K562 (cell line): ENCODE measurements around the gene BOLA3. TPM values are rescaled to one million over a fixed set of nuclear protein-coding genes. Genes with fewer than 3 reads are reported as not detected.
A peak's percentile ranks its signal among the peaks of the same experiment; 100 is the strongest.

Source experiments
- BACH1 ChIP-seq: fragments of 200-800 bp; sonication (Bioruptor generic); IDR thresholded peaks from 2 replicates; pipeline ENCODE4 v1.6.1; 2016; ENCODE audit warnings: missing genetic modification characterization, missing compliant biosample characterization
- CEBPB ChIP-seq: fragments of 450-650 bp; IDR thresholded peaks from 2 replicates; pipeline ENCODE4 v1.6.1; 2016; ENCODE audit warnings: missing genetic modification characterization, missing compliant biosample characterization
- CREB5 ChIP-seq: fragments of 250-450 bp; sonication (Bioruptor Pico); IDR thresholded peaks from 2 replicates; pipeline ENCODE4 v1.5.0; 2020; ENCODE audit warnings: mild to moderate bottlenecking
- ETV6 ChIP-seq, 3 experiments: fragments of 150-350 bp in 1 of 3; sonication (generic) in 1 of 3; formaldehyde crosslinking in 1 of 3; IDR thresholded peaks; 2 replicates each; pipeline versions ENCODE4 v1.6.1 to v1.8.0; 2014 to 2022; ENCODE audit warnings: borderline replicate concordance in 2 of 3, low read depth in 2 of 3, antibody characterized with exemption in 1 of 3, low read length in 1 of 3, mild to moderate bottlenecking in 1 of 3, missing genetic modification reagents in 1 of 3
- MXD1 ChIP-seq: fragments of 250-450 bp; sonication (Bioruptor Pico); IDR thresholded peaks from 2 replicates; pipeline ENCODE4 v1.8.0; 2021; ENCODE audit warnings: borderline replicate concordance, mild to moderate bottlenecking, moderate library complexity; ENCODE audit not compliant: poor library complexity, severe bottlenecking
- PBX2 ChIP-seq, 2 experiments: IDR thresholded peaks in 1 of 2; conservative IDR thresholded peaks in 1 of 2; 2 replicates each; pipeline ENCODE4 v1.6.1; 2016; ENCODE audit warnings: low read depth in 2 of 2, mild to moderate bottlenecking in 1 of 2, missing compliant biosample characterization in 1 of 2, missing genetic modification characterization in 1 of 2, moderate library complexity in 1 of 2
- PCBP1 ChIP-seq: fragments of 200-400 bp; formaldehyde crosslinking; IDR thresholded peaks from 2 replicates; pipeline ENCODE4 v1.6.1; 2018; ENCODE audit warnings: mild to moderate bottlenecking, low read depth, low read length; ENCODE audit not compliant: poor library complexity, severe bottlenecking
- PHF20 ChIP-seq: fragments of 450-650 bp; IDR thresholded peaks from 2 replicates; pipeline ENCODE4 v1.6.1; 2018; ENCODE audit not compliant: partially characterized antibody
- POLR2H ChIP-seq: IDR thresholded peaks from 2 replicates; pipeline ENCODE4 v1.6.1; 2016; ENCODE audit warnings: missing genetic modification characterization, low read depth, mild to moderate bottlenecking, control low read depth, missing compliant biosample characterization, moderate library complexity
- PRDM10 ChIP-seq: fragments of 450-650 bp; IDR thresholded peaks from 2 replicates; pipeline ENCODE4 v1.6.1; 2018; ENCODE audit not compliant: partially characterized antibody
- RBM25 ChIP-seq: fragments of 200-400 bp; formaldehyde crosslinking; IDR thresholded peaks from 2 replicates; pipeline ENCODE4 v1.6.1; 2018; ENCODE audit warnings: low read length, low read depth, moderate library complexity; ENCODE audit not compliant: severe bottlenecking
- RNF219 ChIP-seq: fragments of 250-450 bp; sonication (Bioruptor Pico); IDR thresholded peaks from 2 replicates; pipeline ENCODE4 v1.5.0; 2022; ENCODE audit warnings: mild to moderate bottlenecking
- SNIP1 ChIP-seq: fragments of 450-650 bp; IDR thresholded peaks from 2 replicates; pipeline ENCODE4 v1.7.1; 2017; ENCODE audit warnings: low read depth, mild to moderate bottlenecking
- ZNF146 ChIP-seq: IDR thresholded peaks from one replicate; pipeline ENCODE4 v1.6.1; 2018; ENCODE audit warnings: missing compliant biosample characterization; ENCODE audit not compliant: unreplicated experiment
- polyA plus RNA-seq, 8 experiments: library from polyadenylated mRNA; depleted of rRNA in 4 of 8; stranded (reverse) in 5 of 8; unstranded in 3 of 8; fragments of >200 nt; fragmentation: Nextera tagmentation in 2 of 8; fragmentation: Illumina TruSeq in 1 of 8; extraction: Ambion mirVana in 2 of 8; extraction: Trizol in 1 of 8; gene quantifications; 2 replicates each; pipeline versions ENCODE4 v1.2.1 to v1.2.3, GENCODE V29; 2011 to 2014; ENCODE audit warnings: inconsistent platforms in 1 of 8, missing spikeins in 1 of 8
- total RNA-seq, 7 experiments: library from RNA; depleted of rRNA in 6 of 7; stranded (reverse); fragments of >200 nt in 6 of 7; fragmentation: Illumina TruSeq in 2 of 7; extraction: Trizol in 2 of 7; gene quantifications; 2 replicates each; pipeline versions ENCODE4 v1.2.1 to v1.2.3, GENCODE V29; 2011 to 2021; ENCODE audit warnings: low replicate concordance in 1 of 7

Gene BOLA3
- total and polyA plus RNA-seq, 9 of the 15 experiments (the other 6 are each of a cell fraction or from before 2014, with no cell fraction given) = 149 to 619 (median 255) TPM

- TF ChIP-seq RNF219 (CRISPR knock-in tag) (no peak), CREB5 (CRISPR knock-in tag) (no peak), ETV6 (IDR thresholded peaks at IDR 0.05; ENCODE audit: borderline replicate concordance in 1 of 2, low read depth in 2 of 2, low read length in 1 of 2) (no peak), ETV6 (CRISPR knock-in tag; IDR thresholded peaks at IDR 0.05; ENCODE audit: borderline replicate concordance) (no peak), MXD1 (CRISPR knock-in tag) (no peak), PHF20 (peak; percentile 72), PCBP1 (peak; percentile 84), ZNF146 (CRISPR knock-in tag) (no peak), PRDM10 (peak; percentile 70), PBX2 (CRISPR knock-in tag; IDR thresholded peaks at IDR 0.05; ENCODE audit: low read depth) (no peak), PBX2 (tag; conservative IDR thresholded peaks at IDR 0.05; ENCODE audit: low read depth) (no peak), BACH1 (tag) (no peak), RBM25 (peak; percentile 16), CEBPB (tag) (no peak), POLR2H (tag) (peak; percentile 92), SNIP1 (no peak)
Observed at GRCh38 chr2:74178211-74179062, 30.7 kb upstream of the BOLA3 start, which contains the start of gene MOB1A (continued).
